Measurements from ENCODE around the gene ACER1. TPM values are rescaled to one million over a fixed set of nuclear protein-coding genes. Genes with fewer than 3 reads are reported as not detected.
"Not testable (repeated sequence)": the region's sequence is repeated elsewhere in the genome, so short reads cannot be mapped to it uniquely, and the experiment has no call there.

The ACER1 gene
- polyA plus RNA-seq, 10 donors = 0.08 to 0.28 (median 0.11) TPM; not detected in 7

- DNase-seq = no peak
These were observed 23.8 kb upstream of the ACER1 start for GRCh38 chr19:6357174-6357573.

GRCh38 chr19:6355321-6356040, 22.1 kb upstream of the ACER1 start:
- not testable (repeated sequence) for DNase-seq

DNA sequence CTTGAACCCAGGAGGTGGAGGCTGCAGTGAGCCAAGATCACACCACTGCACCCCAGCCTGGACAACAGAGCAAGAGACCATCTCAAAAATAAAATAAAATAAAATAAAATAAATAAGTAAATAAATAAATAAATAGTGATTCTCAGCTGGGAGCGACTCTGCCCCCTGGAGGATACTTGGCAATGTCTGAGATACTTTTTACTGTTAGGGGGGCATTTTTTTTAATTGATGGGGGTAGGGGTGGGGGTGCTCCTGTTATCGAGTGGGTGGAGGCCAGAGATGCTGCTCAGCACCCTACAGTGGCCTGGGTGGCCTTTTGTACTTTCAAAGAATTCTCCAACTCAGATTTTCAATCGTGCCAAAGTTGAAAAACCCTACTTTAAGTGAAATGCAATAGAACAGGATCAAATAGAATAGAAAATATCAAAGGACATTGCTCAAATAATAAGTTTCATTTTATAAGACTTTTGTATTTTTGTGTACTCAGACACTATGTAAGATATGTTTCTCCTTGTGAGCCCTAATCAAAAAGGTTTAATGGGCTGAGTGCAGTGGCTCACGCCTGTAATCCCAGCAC, 20.8 kb upstream of the ACER1 start:
- no peak for DNase-seq

GRCh38 chr19:6352381-6353165, 19.2 kb upstream of the ACER1 start:
- DNase-seq = no peak

DNA sequence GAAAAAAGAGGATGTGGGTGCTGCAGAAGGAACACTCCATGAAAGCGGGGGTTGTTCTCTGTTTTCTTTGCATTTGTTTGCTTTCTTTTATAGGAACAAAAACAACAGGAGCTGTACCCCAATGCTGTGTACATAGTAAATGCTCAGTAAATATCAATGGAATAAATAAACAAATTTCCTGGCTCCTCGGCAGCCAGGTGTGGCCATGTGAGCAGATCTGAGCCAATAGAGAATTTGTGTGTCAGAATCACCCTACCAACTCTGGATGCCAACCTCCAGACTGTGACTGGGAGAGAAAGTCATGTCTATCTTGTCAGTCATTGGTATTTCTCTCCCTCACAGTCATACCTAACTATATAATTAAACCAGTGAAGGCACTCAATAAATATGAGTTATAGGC, 17.3 kb upstream of the ACER1 start:
- no peak for DNase-seq

- DNase-seq = not testable (repeated sequence)
These were observed 15.9 kb upstream of the ACER1 start for GRCh38 chr19:6349271-6349670.

DNA sequence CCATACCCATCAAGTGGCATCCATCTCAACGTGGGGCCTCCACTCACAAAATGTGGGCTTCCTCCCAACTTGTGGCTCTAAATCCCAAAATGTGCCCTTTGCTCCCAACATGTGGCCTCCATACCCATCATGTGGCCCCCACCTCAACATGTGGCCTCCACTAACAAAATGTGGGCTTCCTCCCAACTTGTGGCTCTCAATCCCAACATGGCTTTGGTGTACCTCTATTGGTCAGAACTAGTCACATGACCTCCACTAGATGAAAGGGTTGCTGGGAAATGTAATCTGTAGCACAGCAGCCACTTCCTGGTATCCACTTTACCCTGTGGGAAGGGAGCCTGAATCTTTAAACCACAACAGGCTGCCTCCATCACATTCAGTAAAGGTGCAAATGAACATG, 10.1 kb upstream of the ACER1 start:
- DNase-seq = no peak

GRCh38 chr19:6340493-6341201, 7.2 kb upstream of the ACER1 start:
- no peak for DNase-seq

DNA sequence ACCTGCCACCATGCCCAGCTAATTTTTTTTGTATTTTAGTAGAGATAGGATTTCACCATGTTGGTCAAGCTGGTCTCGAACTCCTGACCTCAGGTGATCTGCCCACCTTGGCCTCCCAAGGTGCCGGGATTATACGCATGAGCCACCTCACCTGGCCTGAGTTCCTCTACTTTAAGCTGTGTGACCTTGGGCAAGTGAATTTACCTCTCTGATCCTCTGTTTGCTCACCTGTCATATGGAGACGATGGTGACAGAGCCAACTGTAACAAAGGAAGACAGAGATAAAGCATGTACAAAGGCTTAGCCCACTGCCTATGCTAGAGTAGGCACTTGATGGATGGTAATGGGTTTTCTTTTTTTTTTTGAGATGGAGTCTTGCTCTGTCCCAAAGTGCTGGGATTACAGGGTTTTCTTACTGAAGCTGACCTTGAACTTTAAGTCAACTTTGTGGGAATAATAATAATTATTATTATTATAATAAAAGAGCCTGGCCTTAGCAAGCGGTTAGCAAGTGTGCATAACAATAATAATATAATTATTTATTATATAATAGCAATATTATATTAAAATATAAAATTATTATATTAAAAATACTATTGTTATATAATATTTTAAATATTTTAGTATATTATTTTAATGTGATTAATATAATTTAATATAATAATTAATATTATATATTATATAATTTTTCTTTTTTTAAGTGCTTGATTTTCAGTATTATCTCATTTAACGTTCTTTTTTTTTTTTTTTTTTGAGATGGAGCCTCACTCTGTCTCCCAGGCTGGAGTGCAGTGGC, 1.3 kb upstream of the ACER1 start:
- DNase-seq = no peak

DNA sequence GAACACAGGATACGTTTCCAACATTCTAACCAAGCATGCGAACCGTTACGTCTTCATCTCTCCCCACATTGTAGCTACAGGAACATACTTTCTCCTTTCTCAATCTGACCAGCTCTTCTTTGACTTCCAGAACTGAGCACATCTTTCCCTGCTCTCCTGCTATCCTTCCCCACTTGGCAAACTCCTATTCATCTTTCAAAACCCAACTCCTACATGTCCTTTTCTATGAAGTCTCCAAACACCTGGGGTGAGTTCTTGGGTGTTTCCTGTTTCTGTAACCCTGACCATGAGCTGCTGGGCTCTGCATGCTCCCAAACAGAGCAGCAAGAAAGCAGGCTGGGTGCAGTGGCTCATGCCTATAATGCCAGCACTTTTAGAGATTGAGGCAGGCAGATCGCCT, 6.6 kb downstream of the ACER1 start:
- DNase-seq = no peak

DNA sequence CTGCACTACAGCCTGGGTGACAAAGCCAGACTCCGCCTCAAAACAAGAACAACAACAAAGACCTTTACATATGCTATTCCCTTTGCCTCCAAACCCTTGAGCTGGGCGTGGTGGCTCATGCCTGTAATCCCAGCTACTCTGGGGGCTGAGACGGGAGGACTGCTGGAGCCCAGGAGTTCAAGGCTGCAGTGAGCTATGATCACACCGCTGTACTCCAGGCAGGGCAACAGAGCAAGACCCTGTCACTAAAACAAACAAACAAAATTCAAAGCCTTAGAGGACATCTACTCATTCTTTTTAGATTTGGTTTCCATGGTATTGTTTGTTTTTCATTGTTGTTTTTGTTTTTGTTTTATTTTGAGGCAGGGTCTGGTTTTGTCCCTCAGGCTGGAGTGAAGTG, 7.8 kb downstream of the ACER1 start:
- DNase-seq = no peak

DNA sequence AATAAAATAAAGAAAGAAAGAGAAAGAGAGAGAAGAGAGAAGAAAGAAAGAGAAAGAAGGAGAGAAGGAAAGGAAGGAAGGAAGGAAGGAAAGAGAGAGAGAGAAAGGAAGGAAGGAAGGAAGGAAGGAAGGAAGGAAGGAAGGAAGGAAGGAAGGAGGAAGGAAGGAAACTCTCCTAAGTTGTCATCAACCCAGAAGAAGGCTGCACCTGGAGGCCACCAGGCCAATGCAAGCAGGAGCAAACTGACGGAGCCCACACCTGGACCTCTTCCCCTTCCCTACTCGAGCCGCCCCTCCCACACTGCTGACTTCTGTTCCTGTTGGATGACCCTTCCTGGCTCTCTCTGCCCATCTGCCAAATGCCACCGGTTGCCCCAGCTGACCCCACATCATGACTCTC, 8.7 kb downstream of the ACER1 start:
- no peak for DNase-seq

- DNase-seq = no peak
These were observed 11.1 kb downstream of the ACER1 start for GRCh38 chr19:6322284-6322683.

DNA sequence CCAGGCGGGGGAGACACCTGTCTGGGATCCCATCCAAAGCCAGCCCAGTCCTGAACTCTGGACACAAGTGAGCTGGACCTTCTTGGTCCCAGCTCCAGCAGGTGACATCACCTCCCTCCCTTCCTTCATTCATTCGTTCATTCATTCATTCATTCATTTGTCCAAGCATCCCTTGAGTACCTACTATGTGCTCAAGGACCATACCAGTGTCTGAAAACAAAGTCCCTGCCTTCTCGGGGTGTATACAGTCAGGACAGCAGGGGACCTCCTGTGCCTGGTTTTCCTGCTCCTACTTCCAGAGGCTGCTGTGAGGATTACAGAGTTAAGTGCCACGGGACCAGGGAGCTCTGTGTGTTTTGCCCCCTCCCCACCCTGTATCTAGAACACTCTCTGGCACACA, 14.0 kb downstream of the ACER1 start:
- no peak for DNase-seq

GRCh38 chr19:6318772-6319171, 14.6 kb downstream of the ACER1 start:
- no peak for DNase-seq

DNA sequence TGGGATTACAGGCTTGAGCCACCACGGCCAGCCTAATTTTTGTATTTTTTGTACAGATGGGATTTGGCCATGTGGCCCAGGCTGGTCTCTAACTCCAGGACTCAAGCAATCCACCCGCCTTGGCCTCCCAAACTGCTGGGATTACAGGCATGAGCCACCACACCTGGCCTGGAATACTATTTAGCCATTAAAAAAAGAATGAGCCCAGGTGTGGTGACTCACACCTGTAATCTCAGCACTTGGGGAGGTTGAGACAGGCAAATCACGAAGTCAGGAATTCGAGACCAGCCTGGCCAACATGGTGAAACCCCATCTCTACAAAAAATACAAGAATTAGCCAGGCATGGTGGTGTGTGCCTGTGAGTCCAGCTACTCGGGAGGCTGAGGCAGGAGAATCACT, 17.8 kb downstream of the ACER1 start:
- DNase-seq = not testable (repeated sequence)

- no peak for DNase-seq
These were observed 19.9 kb downstream of the ACER1 start for GRCh38 chr19:6313398-6313969.

- DNase-seq = no peak
These were observed 21.4 kb downstream of the ACER1 start for GRCh38 chr19:6312018-6312417.

DNA sequence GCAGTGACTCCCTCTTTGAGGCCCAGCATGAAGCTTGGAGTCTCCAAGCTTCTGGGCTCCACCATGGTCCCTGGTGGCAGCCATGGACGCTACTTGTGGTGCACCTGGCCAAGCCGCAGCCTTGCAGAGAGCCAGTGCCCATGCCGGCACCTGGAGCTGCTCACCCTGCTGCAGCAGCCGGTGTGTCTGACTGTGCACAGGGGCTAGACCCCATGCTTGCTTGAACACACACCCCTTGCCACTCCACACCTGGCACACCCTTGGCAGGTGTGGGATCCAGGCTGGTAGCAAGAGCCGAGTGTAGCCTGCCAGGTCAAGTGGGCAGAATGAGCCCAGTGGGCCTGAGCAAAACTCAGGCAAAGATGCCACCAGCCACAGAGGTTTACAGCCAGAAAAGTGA, 35.0 kb downstream of the ACER1 start:
- DNase-seq = no peak

GRCh38 chr19:6297202-6297601, 36.2 kb downstream of the ACER1 start:
- DNase-seq = no peak

DNA sequence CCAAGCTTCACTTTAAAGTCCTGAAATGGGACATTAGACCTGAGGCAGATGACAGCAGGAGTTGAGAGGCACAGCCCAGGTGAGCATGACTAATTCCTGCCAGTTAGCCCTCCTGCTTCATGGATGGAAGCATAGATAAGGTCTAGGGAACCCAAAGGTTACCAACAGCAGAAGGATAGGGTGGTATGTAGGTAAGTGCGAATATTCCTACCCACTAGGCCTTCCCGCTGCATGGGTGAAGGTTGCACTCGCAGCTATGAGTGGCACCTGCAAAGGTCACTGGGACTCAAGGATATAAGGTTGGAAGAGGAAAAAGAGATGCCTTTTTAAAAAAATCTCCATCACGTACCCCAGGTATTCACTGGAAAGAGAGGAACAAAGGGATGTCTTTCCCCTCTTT, 41.4 kb downstream of the ACER1 start:
- no peak for DNase-seq
